CD4-positive, alpha-beta T cell treated with Interleukin-1 beta for 1 hour (primary cell): Measurements from ENCODE around the gene ARHGEF39.
"Not testable (repeated sequence)": the region's sequence is repeated elsewhere in the genome, so short reads cannot be mapped to it uniquely, and the experiment has no call there.

Experiments used
- DNase-seq, 2 donors: peaks; one replicate each; pipeline ENCODE4 v3.0.0-alpha.2; 2020 to 2022

ARHGEF39 gene

GRCh38 chr9:35618325-35618727 lies 46.7 kb downstream of the ARHGEF39 start, which contains the start of gene CD72:
TSS of gene CD72 (minus strand) at chr9:35618413. CDS start at chr9:35618303, 110 bp downstream.
- DNase-seq: peak in 1 of 2 donors; percentile 44

- no peak for DNase-seq
Measured at GRCh38 chr9:35617548-35617947, 47.4 kb downstream of the ARHGEF39 start.

- peak; percentile 82 to 88 for DNase-seq
Measured at GRCh38 chr9:35616681-35617459, 48.1 kb downstream of the ARHGEF39 start.

DNA sequence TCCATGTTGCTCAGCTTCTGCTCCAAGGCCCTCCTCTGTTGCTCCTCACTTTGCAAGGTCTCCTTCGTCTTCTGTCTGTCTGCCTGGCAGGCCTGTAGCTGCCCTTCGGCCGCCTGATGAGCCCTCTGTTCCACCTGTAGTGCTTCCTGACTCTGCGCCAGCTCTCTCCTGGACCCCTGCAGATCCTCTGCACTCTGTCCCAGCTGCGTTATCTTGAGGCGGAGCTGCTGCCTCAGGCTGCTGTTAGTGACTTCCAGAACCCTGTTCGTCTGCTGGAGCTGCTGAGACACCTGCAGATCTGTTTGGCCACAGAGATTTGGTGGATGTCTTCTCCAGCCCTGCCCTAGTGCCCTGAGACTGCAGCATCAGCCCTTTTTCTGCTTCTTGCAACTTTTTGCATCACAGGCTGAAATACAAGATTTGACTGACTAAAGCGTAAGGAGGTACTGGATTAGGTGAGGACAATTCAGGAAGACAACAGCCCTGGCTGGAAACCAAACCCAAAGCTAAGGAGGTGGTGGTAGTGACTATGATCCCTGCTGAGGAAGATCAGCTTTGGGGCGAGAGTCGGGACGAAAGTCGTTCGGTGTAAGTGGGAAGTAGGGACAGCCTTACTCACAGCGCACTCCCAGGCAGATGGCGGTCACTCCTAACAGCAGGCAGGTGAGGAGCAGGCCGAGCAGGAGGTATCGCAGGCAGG lies 48.9 kb downstream of the ARHGEF39 start:
- no peak for DNase-seq

DNA sequence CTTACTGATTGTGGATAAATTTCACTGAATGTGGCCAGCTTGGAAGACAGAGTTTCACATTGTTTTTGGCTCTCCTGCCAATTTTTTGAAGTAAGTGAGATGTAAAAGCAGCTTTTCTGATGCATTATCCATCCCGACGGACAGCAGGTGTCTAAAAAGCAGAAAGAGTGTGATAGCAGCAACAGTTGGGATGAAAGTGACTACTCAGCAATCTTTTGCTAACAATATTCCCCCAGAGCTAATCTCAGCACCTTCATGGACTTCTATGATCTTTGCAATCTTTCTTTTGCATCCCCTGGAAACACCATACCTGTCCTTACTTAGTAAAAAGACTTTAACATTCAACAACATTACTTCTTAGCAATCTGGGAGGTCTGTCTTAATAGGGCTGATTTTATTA lies 52.2 kb downstream of the ARHGEF39 start:
- DNase-seq: no peak

DNA sequence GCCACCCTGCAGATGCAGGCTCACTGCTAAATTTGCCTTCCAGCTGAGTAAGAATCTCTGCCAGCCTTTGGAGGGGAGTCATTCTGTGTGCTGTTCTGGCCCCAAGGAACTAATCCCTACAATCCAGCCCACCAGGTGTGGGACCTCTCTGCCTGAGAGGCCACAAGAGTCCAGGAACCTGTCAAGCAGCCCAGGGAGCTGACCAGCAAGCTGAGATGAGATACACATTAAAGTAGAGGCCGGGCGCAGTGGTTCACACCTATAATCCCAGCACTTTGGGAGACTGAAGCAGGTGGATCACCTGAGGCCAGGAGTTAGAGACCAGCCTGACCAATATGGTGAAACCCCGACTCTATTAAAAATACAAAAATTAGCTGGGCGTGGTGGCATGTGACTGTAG lies 52.9 kb downstream of the ARHGEF39 start:
- not testable (repeated sequence) for DNase-seq

- peak; percentile 68 to 72 for DNase-seq
Measured at GRCh38 chr9:35611230-35611797, 53.7 kb downstream of the ARHGEF39 start.

- no peak for DNase-seq
Measured at GRCh38 chr9:35609820-35610163, 55.2 kb downstream of the ARHGEF39 start.
